OCI-LY7 (cell line): Measurements from ENCODE around the gene ARHGEF16. TPM values are rescaled to one million over a fixed set of nuclear protein-coding genes. Genes with fewer than 3 reads are reported as not detected.

Experiments used
- BruUV-seq: library from RNA; stranded (reverse); fragments of 400-500 nt; replicated peaks from 2 replicates; lab custom pipeline; 2021; lab: Mats Ljungman, UMichigan
- CTCF ChIA-PET: fragments of 300-600 bp; sonication (Branson Sonifier 250); formaldehyde crosslinking; loops from one replicate; lab custom pipeline; 2022; ENCODE audit warnings: antibody characterized with exemption; ENCODE audit not compliant: unreplicated experiment; lab: Charles Lee
- POLR2A ChIA-PET: fragments of 300-600 bp; sonication (Branson Sonifier 250); formaldehyde crosslinking; loops from one replicate; lab custom pipeline; 2022; ENCODE audit warnings: antibody characterized with exemption; lab: Charles Lee
- DNase-seq: peaks from one replicate; pipeline ENCODE4 v3.0.0-alpha.2; 2015; ENCODE audit warnings: low spot score
- H2AFZ ChIP-seq: fragments of 200-600 bp; sonication (generic), shearing (Covaris generic); 2 replicates; pipeline ENCODE4 v1.6.1; 2014; ENCODE audit warnings: mild to moderate bottlenecking, antibody characterized with exemption, low read length, moderate library complexity
- H3K27ac ChIP-seq: fragments of 200-600 bp; sonication (generic); 2 replicates; pipeline ENCODE4 v1.5.1; 2014; ENCODE audit warnings: mixed run types, low read depth, mild to moderate bottlenecking, moderate library complexity, low read length, inconsistent platforms; ENCODE audit not compliant: poor library complexity, severe bottlenecking
- H3K36me3 ChIP-seq: fragments of 200-600 bp; sonication (generic); 2 replicates; pipeline ENCODE4 v1.6.1; 2014; ENCODE audit warnings: mild to moderate bottlenecking, antibody characterized with exemption, low read length, moderate library complexity, mixed read lengths; ENCODE audit not compliant: insufficient read depth
- H3K4me1 ChIP-seq: fragments of 200-600 bp; sonication (generic); 2 replicates; pipeline ENCODE4 v1.5.1; 2014; ENCODE audit warnings: mild to moderate bottlenecking, low read length; ENCODE audit not compliant: insufficient read depth, poor library complexity, severe bottlenecking
- H3K4me2 ChIP-seq: fragments of 200-600 bp; sonication (generic); 2 replicates; pipeline ENCODE4 v1.6.1; 2014; ENCODE audit warnings: mild to moderate bottlenecking, low read length
- H3K4me3 ChIP-seq: fragments of 200-600 bp; sonication (generic); 2 replicates; pipeline ENCODE4 v1.5.1; 2014; ENCODE audit warnings: mild to moderate bottlenecking, low read depth, low read length; ENCODE audit not compliant: poor library complexity, severe bottlenecking
- H3K79me2 ChIP-seq: fragments of 200-600 bp; sonication (generic); 2 replicates; pipeline ENCODE4 v1.6.1; 2016; ENCODE audit warnings: low read depth, mild to moderate bottlenecking, low read length, moderate library complexity, mixed read lengths; ENCODE audit not compliant: insufficient read depth
- H3K9me2 ChIP-seq: fragments of 200-600 bp; sonication (generic); 2 replicates; pipeline ENCODE4 v1.6.1; 2016; ENCODE audit warnings: mild to moderate bottlenecking, low read length, mixed read lengths; ENCODE audit not compliant: insufficient read depth
- H3K9me3 ChIP-seq: fragments of 200-600 bp; sonication (generic); 2 replicates; pipeline ENCODE4 v1.6.1; 2014; ENCODE audit warnings: mild to moderate bottlenecking, mixed run types, low read length, mixed read lengths
- H4K20me1 ChIP-seq: fragments of 200-600 bp; sonication (generic); 2 replicates; pipeline ENCODE4 v1.6.1; 2014; ENCODE audit warnings: mild to moderate bottlenecking, antibody characterized with exemption, low read length, moderate library complexity, mixed read lengths; ENCODE audit not compliant: insufficient read depth
- EZH2phosphoT487 ChIP-seq: fragments of 200-600 bp; sonication (generic); IDR thresholded peaks from 2 replicates; pipeline ENCODE4 v1.6.1; 2018; ENCODE audit warnings: low read depth, borderline replicate concordance, mild to moderate bottlenecking, mixed run types, antibody characterized with exemption, low read length, moderate library complexity, mixed read lengths
- intact Hi-C: fragments of 100-400 bp; cut with micrococcal nuclease; formaldehyde crosslinking; loops from one replicate; pipeline ENCODE4 v1.10.0; 2022; ENCODE audit not compliant: unreplicated experiment
- total RNA-seq, 2 experiments: library from RNA; depleted of rRNA in 1 of 2; stranded (reverse); fragments of >200 nt in 1 of 2; shearing (Covaris generic) in 1 of 2; gene quantifications; 2 replicates each; pipeline ENCODE4 v1.2.3, GENCODE V29; 2014 to 2022
- TF ChIP-seq, protein P1 (sequence below): fragments of 200-600 bp; sonication (generic); conservative IDR thresholded peaks from 2 replicates; pipeline ENCODE4 v1.5.1; 2014; ENCODE audit warnings: mild to moderate bottlenecking, antibody characterized with exemption, low read length, moderate library complexity, mixed read lengths

Gene ARHGEF16
- total RNA-seq, 2 experiments from 2014 or later: not detected

DNA sequence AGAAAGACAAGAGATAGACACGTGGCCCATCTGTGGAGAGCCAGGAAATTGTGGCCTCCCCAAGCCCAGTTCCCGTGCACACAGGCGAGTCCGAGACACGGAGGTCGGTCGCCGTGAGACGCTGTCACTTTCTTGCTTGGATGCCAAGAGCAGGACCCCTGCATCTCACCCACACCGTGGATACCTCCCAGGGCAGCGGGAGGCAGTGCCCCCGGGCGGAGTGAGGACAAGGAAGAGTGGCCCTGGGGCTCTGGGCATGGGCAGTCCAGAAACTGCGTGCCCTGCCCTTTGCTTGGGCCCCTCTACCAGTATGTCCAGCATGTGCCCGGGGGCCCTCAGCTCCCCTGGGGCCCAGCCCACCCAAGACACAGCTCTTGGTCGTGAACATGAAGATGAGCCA is 24.7 kb upstream of the ARHGEF16 start:
- Histone ChIP-seq H3K9me3 (no peaks in the 10 kb centered on the region), H4K20me1 (no peaks in the 10 kb centered on the region), H3K36me3 (no peaks in the 10 kb centered on the region), H3K4me2 (no peak overlapping the region), H3K4me3 (no peak overlapping the region), H3K4me1 (no peaks in the 10 kb centered on the region), H3K9me2 (no peaks in the 10 kb centered on the region), H3K79me2 (no peaks in the 10 kb centered on the region), H3K27ac (no peak overlapping the region), H2AFZ (no peak overlapping the region)
- ChIA-PET POLR2A (no interaction called here), CTCF (no interaction called here)
- TF ChIP-seq, protein P1, sequence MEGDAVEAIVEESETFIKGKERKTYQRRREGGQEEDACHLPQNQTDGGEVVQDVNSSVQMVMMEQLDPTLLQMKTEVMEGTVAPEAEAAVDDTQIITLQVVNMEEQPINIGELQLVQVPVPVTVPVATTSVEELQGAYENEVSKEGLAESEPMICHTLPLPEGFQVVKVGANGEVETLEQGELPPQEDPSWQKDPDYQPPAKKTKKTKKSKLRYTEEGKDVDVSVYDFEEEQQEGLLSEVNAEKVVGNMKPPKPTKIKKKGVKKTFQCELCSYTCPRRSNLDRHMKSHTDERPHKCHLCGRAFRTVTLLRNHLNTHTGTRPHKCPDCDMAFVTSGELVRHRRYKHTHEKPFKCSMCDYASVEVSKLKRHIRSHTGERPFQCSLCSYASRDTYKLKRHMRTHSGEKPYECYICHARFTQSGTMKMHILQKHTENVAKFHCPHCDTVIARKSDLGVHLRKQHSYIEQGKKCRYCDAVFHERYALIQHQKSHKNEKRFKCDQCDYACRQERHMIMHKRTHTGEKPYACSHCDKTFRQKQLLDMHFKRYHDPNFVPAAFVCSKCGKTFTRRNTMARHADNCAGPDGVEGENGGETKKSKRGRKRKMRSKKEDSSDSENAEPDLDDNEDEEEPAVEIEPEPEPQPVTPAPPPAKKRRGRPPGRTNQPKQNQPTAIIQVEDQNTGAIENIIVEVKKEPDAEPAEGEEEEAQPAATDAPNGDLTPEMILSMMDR: no peak
- no peak for TF ChIP-seq EZH2phosphoT487
- BruUV-seq: no TSS peak
- no peak for DNase-seq
- intact Hi-C loops: no loop called here

DNA sequence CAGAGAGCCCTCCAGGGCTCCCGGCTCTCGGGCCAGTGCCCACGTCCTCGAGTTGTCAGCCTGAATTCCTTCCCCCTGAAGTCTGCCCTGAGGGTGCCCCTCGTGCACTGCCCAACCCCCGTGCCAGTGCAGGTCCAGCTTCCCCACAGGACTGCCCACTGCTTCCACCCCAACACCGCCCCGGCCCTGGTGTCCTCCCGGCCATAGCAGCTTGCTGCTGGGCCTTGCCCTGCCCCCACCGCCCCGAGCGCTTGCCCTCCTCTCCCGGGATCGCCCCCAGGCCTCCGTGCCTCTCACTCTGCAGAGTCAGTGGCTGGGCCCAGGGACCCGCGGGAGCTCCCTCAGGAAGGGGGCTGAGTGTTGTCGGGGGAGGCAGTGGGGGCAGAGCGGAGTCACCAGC is 24.1 kb upstream of the ARHGEF16 start:
- Histone ChIP-seq H3K4me1 (no peaks in the 10 kb centered on the region), H3K27ac (no peak overlapping the region), H3K9me3 (no peaks in the 10 kb centered on the region), H3K4me2 (no peak overlapping the region), H4K20me1 (no peaks in the 10 kb centered on the region), H3K4me3 (no peak overlapping the region), H3K9me2 (no peaks in the 10 kb centered on the region), H2AFZ (no peak overlapping the region), H3K79me2 (no peaks in the 10 kb centered on the region), H3K36me3 (no peaks in the 10 kb centered on the region)
- CTCF ChIA-PET: no interaction called here
- intact Hi-C loops: no loop called here
- POLR2A ChIA-PET: no interaction called here
- no peak for TF ChIP-seq EZH2phosphoT487
- TF ChIP-seq, protein P1: no peak
- no TSS peak for BruUV-seq
- no peak for DNase-seq

DNA sequence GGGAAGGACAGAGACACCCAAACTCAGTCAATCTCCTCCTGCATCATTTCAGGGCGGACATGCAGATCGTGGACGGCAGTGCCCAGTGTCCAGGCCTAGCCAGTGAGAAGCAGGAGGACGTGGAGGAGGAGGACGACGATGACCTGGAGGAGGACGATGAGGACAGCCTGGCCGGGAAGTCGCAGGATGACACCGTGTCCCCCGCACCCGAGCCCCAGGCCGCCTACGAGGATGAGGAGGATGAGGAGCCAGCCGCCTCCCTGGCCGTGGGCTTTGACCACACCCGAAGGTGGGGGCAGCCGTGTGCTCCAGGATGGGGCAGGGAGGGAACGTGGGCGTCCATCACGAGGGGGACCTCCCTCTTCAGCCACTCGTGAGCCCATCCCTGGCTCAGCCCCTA is 23.6 kb upstream of the ARHGEF16 start:
- no peaks in the 10 kb centered on the region for H3K9me2 ChIP-seq
- no peak for DNase-seq
- no peaks in the 10 kb centered on the region for H3K4me1 ChIP-seq
- no peaks in the 10 kb centered on the region for H4K20me1 ChIP-seq
- H2AFZ ChIP-seq: no peak overlapping the region
- POLR2A ChIA-PET: no interaction called here
- no peaks in the 10 kb centered on the region for H3K79me2 ChIP-seq
- BruUV-seq: no TSS peak
- no peak overlapping the region for H3K4me2 ChIP-seq
- CTCF ChIA-PET: no interaction called here
- TF ChIP-seq, protein P1: no peak
- no peak for TF ChIP-seq EZH2phosphoT487
- intact Hi-C loops: no loop called here
- H3K9me3 ChIP-seq: no peaks in the 10 kb centered on the region
- H3K4me3 ChIP-seq: no peak overlapping the region
- no peaks in the 10 kb centered on the region for H3K36me3 ChIP-seq
- H3K27ac ChIP-seq: no peak overlapping the region
